Motor neuron (in vitro differentiated cells): ENCODE results near the gene RALGDS. TPM values are rescaled to one million over a fixed set of nuclear protein-coding genes. Genes with fewer than 3 reads are reported as not detected.
A peak's percentile ranks its signal among the peaks of the same experiment; 100 is the strongest.

Experiments used
- ATAC-seq, 8 experiments: fragments of 200-7000 bp; cut with Tn5 transposase; replicated peaks in 6 of 8; 2 replicates each; pipeline ENCODE4 v1.8.0; 2021; ENCODE audit warnings: mild to moderate bottlenecking in 8 of 8, moderate library complexity in 8 of 8
- H3K27ac ChIP-seq, 2 donors: fragments of 250-450 bp; sonication (Bioruptor Pico); 2 replicates each; pipeline ENCODE4 v1.9.0; 2021; ENCODE audit warnings: antibody characterized with exemption in 2 of 2, mild to moderate bottlenecking in 2 of 2, moderate library complexity in 1 of 2
- H3K4me1 ChIP-seq, 2 donors: fragments of 250-450 bp; sonication (Bioruptor Pico); replicated peaks in 1 of 2; 2 replicates each; pipeline ENCODE4 v1.6.1; 2021; ENCODE audit warnings: antibody characterized with exemption in 2 of 2, mild to moderate bottlenecking in 2 of 2, moderate library complexity in 1 of 2
- H3K4me3 ChIP-seq, 5 donors: fragments of 250-450 bp; sonication (Bioruptor Pico); 2 replicates each; pipeline ENCODE4 v1.9.0; 2021; ENCODE audit warnings: antibody characterized with exemption in 5 of 5, mild to moderate bottlenecking in 5 of 5, moderate library complexity in 4 of 5
- WGBS, 10 experiments: fragments of 450-650 bp; shearing (Covaris generic); methylation state at CpG; one replicate each; pipeline ENCODE4 v1.0.0; 2022; 5-methylcytosine and 5-hydroxymethylcytosine counted together
- in situ Hi-C, 9 experiments: fragments of 400-800 bp; cut with MboI; loops; one replicate each; pipeline ENCODE4 v1.15.0; 2021; ENCODE audit warnings: low sequenced_read_pairs in 9 of 9, low pct_unique_long_range_greater_than_20kb in 2 of 9; ENCODE audit not compliant: unreplicated experiment in 9 of 9
- total RNA-seq, 8 experiments: library from RNA; unstranded; fragments of 300-600 nt; gene quantifications; 2 replicates each; pipeline versions ENCODE4 v1.2.3 to v1.2.4, GENCODE V29; 2022

RALGDS gene
- total RNA-seq, 8 experiments from 2014 or later = 18.3 to 85.1 (median 52.9) TPM

DNA sequence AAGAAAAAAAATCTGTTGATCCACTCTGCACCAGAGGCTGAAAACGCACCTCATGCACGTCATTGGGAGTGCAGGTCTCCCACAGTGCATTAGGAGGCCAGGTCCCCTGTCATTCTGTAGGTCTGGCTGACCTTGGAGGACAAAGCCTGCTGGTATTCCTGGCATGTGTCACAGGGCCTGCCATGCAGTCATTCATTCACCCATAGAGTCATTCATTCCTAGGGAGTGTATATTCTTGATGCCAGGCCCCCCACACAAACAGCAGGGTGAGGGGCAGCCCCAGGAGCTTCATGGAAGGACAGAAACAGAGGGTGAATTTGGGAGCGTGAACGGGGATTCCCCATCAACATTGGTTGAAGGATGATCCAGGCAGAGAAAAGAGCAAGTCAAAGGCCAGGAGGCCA, 40.5 kb upstream of the RALGDS start:
- Histone ChIP-seq H3K4me1 (peaks cover 2 to 14% of the 10 kb centered on the region in 2 donors), H3K27ac (no peak overlapping the region), H3K4me3 (no peak overlapping the region)
- WGBS, 10 experiments = 40 to 93% (median 80%) methylated on average over 1 to 4 of the region's 4 CpGs; no CpG with 5 or more reads in 2 of the 10 experiments
- no peak for ATAC-seq
- in situ Hi-C loops = no loop called here

DNA sequence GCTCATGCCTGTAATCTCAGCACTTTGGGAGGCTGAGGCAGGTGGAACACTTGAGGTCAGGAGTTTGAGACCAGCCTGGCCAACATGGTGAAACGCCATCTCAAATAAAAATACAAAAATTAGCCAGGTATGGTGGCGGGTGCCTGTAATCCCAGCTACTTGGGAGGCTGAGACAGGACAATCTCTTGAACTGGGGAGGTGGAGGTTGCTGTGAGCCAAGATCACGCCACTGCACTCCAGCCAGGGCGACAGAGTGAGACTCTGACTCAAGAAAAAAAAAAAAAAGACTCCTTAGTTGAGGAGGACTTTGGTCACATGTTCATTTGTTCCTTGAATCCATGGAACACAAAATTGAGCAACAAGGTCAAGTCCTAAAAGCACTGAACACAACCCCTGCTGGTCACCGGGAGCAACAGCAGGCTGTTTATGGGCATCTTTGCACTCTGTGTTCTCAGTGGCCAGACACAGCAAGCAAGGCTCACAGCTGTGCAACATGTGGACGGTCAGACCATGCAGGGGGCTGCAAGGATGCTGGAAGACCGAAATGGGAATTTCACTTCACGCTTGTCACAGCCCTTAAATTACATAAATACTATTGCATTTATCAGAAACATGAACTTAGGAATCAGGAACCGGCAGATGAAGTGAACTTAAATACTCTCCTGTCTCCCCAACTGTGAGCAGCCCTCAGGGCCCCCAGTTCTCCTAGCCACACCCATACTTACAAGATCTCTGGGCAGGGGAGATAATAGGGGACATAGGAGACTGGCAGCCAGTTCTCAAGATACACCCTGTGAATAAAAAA, 39.9 kb upstream of the RALGDS start:
- peak in 4 of 8 experiments; percentile 25 to 91 (median 88) for ATAC-seq
- no peak overlapping the region for H3K4me3 ChIP-seq
- in situ Hi-C loops = no loop called here
- H3K27ac ChIP-seq = no peak overlapping the region
- peaks cover 2 to 14% of the 10 kb centered on the region in 2 donors for H3K4me1 ChIP-seq
- WGBS, 10 experiments = 30 to 86% (median 68%) methylated on average over 1 to 9 of the region's 9 CpGs; no CpG with 5 or more reads in 3 of the 10 experiments

DNA sequence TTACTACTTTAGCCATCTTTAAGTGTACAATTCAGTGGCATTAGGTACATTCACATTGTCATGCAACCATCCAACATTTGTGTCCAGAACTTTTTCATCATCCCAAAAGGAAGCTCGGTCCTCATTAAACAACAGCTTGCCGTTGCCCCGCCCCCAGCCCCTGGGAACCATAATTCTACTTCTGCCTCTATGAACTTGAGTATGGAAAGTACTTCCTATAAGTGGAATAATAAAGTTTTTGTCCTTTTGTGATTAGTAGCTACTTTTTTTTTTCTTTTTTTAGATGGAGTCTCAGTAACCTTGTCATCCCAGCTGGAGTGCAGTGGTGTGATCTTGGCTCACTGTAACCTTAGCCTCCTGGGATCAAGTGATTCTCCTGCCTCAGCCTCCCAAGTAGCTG, 37.7 kb upstream of the RALGDS start:
- WGBS, 10 experiments = 72 to 93% (median 86%) methylated on average over 2 to 3 of the region's 3 CpGs; no CpG with 5 or more reads in 6 of the 10 experiments
- no peak overlapping the region for H3K4me3 ChIP-seq
- in situ Hi-C loops = no loop called here
- H3K4me1 ChIP-seq = peaks cover 0 to 9% of the 10 kb centered on the region in 2 donors
- no peak for ATAC-seq
- H3K27ac ChIP-seq = no peak overlapping the region

DNA sequence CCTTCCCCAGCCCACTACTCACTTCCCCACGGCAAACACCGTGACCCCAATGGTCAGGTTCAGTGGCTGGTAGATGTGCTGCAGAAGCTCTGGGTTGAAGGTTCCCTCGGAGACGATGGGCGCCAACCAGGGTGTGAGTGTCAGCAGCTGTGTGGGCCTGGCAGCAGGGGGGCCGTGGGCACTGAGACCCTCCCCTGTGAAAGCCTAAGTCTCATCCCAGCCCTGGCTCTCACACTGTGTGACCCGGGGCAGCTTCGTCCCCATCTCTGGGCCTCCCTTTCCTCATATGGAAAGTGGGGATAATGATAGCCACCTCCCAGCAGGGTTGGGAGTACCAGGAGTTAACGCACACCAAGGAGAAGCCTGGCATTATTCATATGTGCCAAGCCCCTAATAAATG, 34.1 kb upstream of the RALGDS start:
- in situ Hi-C loops = no loop called here
- H3K4me1 ChIP-seq = peaks cover 10 to 16% of the 10 kb centered on the region in 2 donors
- no peak for ATAC-seq
- no peak overlapping the region for H3K4me3 ChIP-seq
- 0 to 84% (median 59%) methylated on average over 1 to 5 of the region's 9 CpGs; no CpG with 5 or more reads in 2 of the 10 experiments for WGBS, 10 experiments
- no peak overlapping the region for H3K27ac ChIP-seq

DNA sequence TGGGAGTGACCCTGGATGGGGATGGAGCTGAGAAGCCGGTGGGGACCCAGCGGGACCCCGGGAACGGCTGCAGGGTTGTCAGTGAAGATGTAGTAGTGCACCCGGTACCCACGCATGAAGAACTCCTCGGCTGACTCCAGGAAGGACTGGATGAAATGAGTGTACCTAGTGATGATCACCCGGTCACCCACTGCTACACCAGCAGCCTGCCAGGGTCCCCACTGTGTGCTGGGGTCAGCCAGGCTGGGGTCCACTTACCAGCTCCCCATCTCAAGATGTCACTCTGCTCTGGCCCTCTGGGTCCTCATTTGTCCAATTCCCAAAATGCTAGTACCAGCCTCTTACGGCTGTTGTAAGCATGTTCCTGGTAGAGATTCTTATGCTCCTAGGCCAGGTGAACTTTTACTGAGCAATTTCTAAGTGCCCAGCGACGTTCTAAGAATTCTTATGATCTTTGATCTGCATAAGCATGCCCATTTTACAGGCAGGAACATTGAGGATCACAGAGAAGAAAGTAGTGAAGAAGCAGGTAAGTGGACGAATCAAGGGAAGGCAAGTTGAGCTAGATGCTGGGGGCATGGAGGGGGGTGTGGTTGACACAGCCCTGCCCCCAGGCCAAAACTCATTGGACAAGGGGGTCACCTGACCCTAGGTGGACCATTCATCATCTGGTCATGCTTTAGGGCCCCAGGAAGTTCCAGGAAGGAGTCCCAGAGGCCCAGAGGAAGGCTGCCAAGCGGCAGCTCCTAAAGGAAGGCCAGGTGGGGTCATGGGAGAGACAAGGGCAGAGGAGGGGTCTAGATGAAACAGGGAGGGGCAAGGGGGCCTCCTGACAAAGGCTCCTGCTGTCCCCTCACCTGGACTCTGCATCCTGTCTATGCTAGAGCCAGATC, 33.3 kb upstream of the RALGDS start:
- Histone ChIP-seq H3K27ac (no peak overlapping the region), H3K4me1 (peaks cover 14 to 20% of the 10 kb centered on the region in 2 donors), H3K4me3 (no peak overlapping the region)
- in situ Hi-C loops = no loop called here
- WGBS, 10 experiments = 52 to 100% (median 76%) methylated on average over 1 to 6 of the region's 13 CpGs; no CpG with 5 or more reads in 4 of the 10 experiments
- ATAC-seq = no peak

DNA sequence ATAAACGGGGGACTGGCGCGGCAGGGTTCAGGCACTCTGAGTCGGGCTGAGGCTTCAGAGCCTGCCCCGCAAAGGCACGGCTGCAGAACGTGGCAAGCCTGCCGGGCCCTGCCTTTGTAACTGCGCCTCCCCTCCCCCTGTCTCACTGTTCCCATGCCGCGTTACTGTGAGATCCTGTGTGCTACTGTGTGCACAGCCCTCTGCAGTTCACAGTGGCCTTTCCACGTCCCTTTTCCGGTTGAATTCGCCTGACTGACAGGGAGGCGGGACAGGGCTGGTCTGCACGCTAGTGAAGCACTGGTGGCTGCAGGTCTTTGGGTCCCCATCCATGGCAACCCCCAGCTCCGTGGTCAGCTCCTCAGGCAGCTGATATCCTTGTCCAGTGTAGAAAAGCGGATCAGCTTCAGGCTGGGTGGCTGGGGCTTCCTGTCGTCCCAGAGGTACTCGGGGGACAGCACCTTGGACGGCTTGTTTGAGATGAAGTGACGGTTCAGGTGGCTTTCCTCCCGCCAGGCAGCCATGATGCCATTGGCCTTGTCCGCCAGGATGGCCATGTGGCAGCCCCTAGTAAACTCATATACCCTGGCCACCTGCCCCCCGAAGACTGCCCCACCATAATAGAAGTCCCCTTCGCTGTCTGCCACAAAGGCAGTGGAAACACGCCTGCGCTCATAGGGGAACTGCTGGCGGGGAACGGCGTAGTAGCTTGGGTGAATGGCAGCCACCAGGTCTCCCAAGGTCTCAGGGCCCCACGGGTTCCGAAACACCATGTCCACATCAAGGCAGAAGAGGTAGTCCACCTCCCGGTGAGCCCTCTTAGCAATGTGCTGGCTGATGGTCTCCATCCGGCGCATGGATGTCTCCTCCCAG, 32.4 kb upstream of the RALGDS start:
- Histone ChIP-seq H3K27ac (peak overlapping the region; percentile 46 to 59), H3K4me1 (peaks cover 14 to 20% of the 10 kb centered on the region in 2 donors), H3K4me3 (no peak overlapping the region)
- 0 to 87% (median 48%) methylated on average over 1 to 13 of the region's 36 CpGs; no CpG with 5 or more reads in 4 of the 10 experiments for WGBS, 10 experiments
- peak in 5 of 8 experiments; percentile 42 to 67 (median 58) for ATAC-seq
- in situ Hi-C loops = no loop called here

DNA sequence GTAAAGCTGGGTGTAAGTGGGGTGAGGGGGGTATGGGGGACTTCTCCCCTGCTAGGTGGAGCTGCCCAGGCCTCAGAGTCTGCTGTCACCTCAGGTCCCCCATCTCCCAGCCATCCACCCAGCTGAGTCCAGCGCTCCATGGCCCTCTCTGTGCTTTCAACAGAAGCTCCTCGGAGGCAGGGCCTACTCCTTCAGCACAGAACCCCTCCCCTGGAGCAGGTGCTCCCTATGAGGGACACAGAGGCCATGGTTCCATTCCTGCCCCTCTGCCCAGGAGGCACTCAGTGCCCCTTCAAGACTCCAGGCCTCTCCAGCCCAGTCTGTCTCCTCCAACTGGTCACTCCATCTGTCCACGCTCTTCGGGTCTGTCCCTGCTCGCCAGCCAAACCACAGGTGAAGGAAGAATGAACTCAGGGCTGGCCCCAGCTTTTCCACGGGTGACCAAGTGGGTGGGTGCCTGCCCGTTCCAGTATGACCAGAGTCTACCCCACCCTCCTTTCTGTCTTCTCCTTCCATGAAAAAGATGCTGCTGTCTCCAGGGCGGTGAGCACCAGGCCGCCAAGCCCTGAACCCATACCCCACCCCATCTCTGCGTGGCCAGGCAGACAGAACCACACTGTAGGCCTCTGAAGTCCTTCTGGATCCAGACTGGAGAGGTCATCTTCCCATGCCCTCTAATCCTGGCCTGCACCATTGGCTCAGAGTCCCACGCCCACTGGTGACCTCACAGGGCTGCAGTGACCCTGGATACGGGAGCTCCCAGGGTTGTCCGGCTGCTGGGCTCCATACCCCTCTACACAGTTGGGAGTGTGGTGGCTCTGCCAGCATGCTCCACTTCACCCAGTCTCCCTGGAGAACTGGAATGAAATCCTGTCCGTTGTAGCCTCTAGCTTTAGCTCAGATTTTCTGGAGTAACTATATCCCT, 30.8 kb upstream of the RALGDS start:
- Histone ChIP-seq H3K4me1 (peaks cover 19 to 30% of the 10 kb centered on the region in 2 donors), H3K27ac (no peak overlapping the region), H3K4me3 (no peak overlapping the region)
- no peak for ATAC-seq
- in situ Hi-C loops = no loop called here
- 80 to 94% (median 88%) methylated on average over 1 to 4 of the region's 14 CpGs; no CpG with 5 or more reads in 6 of the 10 experiments for WGBS, 10 experiments

DNA sequence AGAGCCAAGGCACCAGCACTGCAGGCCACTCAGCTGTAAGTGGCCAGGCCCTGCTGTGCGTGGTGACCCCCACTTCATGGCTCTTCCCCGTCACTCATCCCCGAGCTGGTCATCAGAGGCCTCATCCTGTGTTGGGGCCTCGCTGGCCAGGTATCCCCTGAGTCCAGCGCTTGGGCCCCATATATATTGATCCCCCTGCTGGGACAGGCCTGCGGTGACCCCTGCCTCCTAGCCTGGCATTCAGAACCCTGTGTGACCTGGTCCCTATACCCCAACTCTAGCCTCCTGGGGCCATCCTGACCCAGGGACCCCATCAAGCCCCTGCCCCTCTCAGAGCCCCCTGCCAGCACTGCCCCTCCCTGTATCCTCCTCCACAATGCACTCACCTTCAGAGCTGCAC, 30.0 kb upstream of the RALGDS start:
- in situ Hi-C loops = no loop called here
- no peak for ATAC-seq
- Histone ChIP-seq H3K4me1 (peaks cover 23 to 33% of the 10 kb centered on the region in 2 donors), H3K4me3 (no peak overlapping the region), H3K27ac (no peak overlapping the region)
- WGBS, 10 experiments = 100% methylated on average over 1 to 2 of the region's 6 CpGs; no CpG with 5 or more reads in 8 of the 10 experiments

DNA sequence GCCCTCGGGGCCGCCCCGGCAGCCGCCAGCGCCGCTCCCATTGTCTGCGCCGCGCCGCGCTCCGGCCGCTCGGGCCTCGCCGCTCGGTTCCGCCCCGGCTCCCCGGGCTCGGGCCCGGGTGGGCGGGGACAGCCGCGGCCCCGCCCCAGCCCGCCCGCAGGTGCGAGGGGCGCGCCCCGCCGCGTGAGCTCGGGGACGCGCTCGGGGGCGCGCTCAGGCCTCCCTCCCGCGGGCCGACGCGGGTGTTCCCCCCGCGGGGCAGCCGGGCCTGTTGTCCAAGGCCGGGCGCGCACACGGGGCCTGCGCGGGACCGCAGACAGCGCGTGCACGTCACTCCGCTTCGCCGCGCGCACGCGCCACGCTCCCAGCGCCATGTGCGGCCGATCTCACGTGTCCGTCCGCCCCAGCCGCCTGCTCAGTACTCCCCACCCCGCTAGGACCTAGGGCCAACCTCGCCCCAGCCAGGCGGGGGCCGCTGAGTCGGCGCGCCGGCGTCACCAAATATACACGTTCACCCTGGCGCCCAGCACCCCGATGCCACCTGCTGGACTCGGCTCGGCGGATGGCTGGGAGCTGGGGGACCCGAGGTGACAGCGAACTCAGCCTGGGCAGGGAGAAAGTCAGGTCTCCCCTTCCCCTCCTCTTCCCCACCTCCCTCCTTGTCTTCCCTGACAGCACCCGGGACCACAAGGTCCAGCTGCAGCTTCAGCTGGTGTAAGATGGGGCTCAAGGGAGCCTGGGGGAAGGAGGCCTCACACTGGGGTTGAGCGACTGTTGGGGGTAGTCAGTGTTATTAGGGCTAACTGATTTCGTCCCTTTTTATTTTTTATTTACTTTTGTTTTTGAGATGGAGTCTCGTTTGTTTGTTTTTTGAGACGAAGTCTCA, 28.3 kb upstream of the RALGDS start:
- WGBS, 10 experiments = 10 to 80% (median 60%) methylated on average over 1 to 2 of the region's 95 CpGs; no CpG with 5 or more reads in 5 of the 10 experiments
- in situ Hi-C loops = no loop called here
- peak overlapping the region; percentile 83 to 89 for H3K27ac ChIP-seq

DNA sequence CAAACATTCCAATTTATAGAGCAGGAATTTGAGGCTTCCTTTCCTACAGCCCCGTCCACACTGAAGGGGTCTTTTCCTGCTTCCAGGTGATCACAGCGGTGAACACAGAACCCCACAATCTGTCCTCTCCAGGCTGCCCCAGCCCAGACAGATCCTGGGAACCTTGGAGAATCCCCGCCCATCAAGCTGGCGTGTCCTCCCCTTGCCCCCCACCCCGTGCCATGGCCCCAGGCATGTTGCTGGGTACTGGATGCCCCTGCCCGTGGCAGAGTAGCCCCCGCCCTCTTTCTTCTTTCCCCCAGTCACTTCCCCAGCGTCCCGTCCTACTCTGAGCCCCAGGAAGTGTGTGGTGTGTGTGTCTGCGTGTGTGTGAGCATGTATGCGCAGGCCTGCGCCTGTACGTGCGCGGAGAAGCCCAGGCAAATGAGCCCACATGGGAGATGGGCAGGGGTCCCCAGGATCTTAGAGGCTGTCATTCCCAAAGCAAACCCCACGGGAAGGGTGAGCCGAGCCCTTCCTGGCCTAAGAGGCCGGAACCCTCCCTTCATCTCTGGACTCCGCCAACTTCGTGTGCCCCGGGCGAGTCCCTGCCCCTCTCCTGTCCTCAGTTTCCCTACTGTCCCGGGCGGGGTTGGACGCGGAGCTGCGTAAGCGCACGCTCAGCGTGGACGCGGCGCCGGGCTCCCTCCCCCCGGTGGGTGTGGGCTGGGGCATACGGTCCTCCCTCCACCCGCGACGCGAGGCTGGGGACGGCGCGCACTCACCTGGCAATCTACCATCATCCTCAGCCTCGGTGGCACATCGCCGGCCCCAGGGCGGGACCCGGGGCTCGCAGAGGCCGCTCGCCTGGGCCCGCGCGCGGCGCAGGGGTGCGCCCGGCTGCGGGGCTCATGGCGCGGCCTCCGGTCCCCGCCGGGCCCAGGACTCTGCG, 27.4 kb upstream of the RALGDS start:
- peaks cover 35 to 46% of the 10 kb centered on the region in 2 donors for H3K4me1 ChIP-seq
- ATAC-seq = peak; percentile 2 to 15 (median 4)
- 0% methylated on average over 1 to 4 of the region's 65 CpGs; no CpG with 5 or more reads in 7 of the 10 experiments for WGBS, 10 experiments
- peak overlapping the region; percentile 83 to 89 for H3K27ac ChIP-seq
- peak overlapping the region; percentile 51 to 60 (median 54) for H3K4me3 ChIP-seq
- in situ Hi-C loops = no loop called here

More for the DNA sequence above, 28.3 kb upstream of the RALGDS start:
- H3K4me3 ChIP-seq = peak overlapping the region; percentile 51 to 60 (median 54)
- ATAC-seq = peak; percentile 72 to 82 (median 73)
- H3K4me1 ChIP-seq = peaks cover 29 to 40% of the 10 kb centered on the region in 2 donors
